GM18505 (cell line): ENCODE results near the gene LTO1.
"Not testable (repeated sequence)": the region's sequence is repeated elsewhere in the genome, so short reads cannot be mapped to it uniquely, and the experiment has no call there.

Source experiments
- ATAC-seq: cut with Tn5 transposase; IDR thresholded peaks from one replicate; pipeline ENCODE4 v1.9.1; 2021; ENCODE audit not compliant: unreplicated experiment
- POLR2A ChIP-seq: IDR thresholded peaks from 4 replicates; pipeline ENCODE4 v1.6.1; 2011; ENCODE audit warnings: borderline replicate concordance; ENCODE audit not compliant: insufficient read depth, insufficient read length; ENCODE audit errors: extremely low read depth

The LTO1 gene

DNA sequence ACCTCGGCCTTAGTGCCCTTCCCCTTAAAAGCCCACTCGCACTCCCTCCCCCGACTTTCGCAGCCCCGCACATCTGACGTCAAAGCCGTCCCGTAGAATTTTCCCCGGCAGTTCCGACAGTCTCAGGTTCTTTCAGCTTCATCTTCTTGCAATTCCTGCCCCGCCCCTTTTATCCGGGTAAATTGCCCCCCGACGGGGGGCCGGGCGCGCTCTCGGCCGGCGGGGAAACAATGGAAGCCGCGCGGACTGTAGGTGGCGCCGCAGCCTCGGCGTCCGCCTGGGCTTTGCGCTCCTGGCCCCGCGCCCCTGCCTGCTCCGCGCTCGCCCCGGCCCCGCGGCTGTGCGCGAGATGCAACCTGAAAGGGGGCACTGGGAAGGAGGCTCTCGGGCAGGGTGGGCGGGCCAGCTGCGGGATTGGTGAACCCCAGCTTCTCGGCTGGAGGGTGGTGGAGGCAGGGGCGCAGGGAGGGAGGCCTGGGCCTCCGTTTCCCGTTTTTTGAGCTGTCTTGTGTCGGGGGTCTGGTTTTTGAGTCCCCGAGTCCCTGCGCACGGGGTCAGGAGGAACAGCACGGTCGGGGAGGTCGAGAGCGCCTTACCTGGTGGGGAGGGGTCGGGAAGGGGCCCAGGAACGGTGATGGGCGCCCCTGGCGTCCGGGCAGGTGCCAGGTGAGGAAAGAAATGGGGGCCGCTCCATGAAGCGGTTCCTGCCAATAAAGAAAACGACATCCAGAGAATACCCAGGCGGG lies 29.5 kb upstream of the LTO1 start:
- TF ChIP-seq POLR2A: no peak

GRCh38 chr11:69703768-69704507 lies 28.8 kb upstream of the LTO1 start, which contains the start of gene FGF19:
Gene FGF19 (minus strand): TSS chr11:69704022. CDS start chr11:69703876, 146 bp downstream.
- TF ChIP-seq POLR2A: no peak
- no peak for ATAC-seq

More for the DNA sequence above, 29.5 kb upstream of the LTO1 start:
- no peak for ATAC-seq

DNA sequence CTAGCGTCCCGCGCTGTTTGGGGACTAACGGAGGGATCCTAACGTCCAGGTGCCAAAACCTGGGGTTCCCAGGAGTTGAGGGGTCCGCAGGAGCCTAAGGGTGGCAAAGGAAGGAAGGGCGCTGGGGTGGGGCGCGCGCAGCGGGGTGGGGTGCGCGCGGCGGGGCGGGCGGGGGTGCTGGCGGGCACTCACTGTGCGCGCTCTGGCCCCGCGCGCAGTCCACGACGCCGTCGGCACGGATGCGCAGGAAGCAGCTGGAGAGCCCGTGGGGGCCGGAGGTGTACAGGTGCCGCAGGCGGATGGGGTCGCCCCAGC lies 28.3 kb upstream of the LTO1 start:
- ATAC-seq: no peak
- TF ChIP-seq POLR2A: no peak

GRCh38 chr11:69702769-69703452 lies 27.8 kb upstream of the LTO1 start:
- no peak for TF ChIP-seq POLR2A

DNA sequence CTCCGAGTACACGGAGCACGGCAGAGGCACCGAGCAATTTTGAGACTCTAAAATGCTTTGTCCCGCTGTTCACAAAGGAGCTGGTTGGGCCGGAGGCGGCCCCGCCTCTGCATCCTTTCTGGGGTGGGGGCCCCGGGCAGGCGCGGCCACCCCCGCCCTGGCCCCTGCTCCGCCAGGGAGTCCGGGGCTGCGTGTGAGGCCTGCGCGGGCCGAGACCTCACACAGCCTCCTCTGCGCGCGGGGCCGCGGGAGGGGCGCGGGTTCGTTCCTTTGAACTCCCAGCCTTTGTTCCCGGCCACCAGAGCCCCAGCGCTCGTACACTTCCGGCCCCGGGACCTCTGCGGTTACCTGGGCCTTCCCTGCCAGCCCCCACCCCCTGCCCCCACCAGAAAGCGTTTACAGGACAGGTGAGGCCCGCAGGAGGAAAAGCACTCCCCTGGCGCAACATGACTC lies 27.1 kb upstream of the LTO1 start:
- no peak for ATAC-seq
- TF ChIP-seq POLR2A: no peak

More at GRCh38 chr11:69702769-69703452, 27.8 kb upstream of the LTO1 start:
- ATAC-seq: no peak

- ATAC-seq: no peak
- TF ChIP-seq POLR2A: no peak
Measured at GRCh38 chr11:69700278-69701140, 25.4 kb upstream of the LTO1 start.

DNA sequence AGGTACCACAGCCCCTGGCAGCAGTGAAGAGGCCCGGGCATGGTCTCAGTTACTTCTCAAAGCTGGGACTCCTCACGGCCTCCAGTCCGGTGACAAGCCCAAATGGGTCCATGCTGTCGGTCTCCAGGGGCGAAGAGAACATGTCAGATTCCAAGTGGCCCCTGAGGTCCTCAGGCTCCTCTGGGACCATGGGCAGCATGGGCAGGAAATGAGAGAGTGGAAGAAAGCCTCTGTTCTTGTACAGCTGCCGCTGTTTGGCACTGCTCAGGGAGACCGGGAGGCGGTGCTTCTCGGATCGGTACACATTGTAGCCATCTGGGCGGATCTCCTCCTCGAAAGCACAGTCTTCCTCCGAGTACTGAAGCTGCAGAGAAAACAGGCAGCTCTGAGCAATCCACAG lies 24.1 kb upstream of the LTO1 start:
- TF ChIP-seq POLR2A: no peak
- no peak for ATAC-seq

DNA sequence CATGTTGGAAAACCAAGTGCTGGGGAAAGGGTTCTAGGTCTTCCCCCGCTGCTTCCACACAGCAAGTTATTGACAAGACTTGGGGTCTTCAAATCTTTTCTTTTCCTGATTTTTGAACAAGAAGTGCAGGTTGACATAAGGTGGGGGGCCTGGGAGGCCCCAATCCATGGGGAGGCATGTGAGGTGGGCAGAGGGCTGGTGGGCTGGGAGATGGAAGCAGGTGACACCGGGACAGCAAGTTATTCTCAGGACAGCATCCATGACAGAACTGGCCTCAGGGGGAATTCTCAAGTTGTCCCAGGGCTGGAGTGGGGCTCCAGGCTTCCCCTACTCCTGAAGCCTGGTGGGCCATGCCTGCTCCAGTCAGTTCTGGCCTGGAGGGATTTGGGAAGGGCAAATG lies 23.2 kb upstream of the LTO1 start:
- TF ChIP-seq POLR2A: no peak

DNA sequence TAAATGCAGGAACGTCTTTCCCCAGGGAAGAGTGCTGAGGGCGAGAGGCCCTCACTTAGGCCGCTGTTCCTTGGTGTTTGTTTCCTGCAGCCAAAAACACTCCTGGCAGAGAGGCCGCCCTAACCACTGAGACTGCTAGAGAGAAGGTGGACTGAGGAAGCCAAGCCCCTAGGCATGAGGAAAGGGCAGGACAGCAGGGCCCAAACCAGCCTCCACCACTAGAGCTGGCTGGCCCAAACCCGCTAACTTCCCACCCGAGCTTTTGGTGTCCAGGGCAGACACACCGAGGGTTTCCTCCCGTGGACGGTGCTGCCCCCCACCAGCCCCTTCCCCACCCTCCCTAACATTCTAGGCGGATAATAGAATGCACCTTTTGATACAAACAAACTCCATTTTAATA lies 22.7 kb upstream of the LTO1 start:
- no peak for ATAC-seq
- TF ChIP-seq POLR2A: no peak

More for the DNA sequence above, 23.2 kb upstream of the LTO1 start:
- no peak for ATAC-seq

DNA sequence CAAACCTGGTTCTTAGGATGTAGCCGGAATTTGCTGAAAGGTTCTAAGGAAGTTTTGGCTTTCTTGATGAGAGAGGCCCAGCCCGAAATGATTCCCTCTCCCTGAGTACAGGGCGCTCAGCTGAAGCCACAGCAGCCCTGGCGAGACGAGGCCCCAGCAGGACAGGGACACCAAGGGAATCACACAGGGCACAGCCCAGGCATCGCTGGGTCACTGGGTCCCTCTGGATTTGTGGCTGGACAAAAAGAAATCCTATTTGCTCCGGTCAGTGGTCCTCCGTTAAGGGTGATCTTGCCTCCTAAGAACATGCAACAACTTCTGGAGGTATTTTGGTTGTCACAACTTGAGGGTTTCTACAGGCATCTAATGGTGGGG lies 22.3 kb upstream of the LTO1 start:
- no peak for ATAC-seq
- no peak for TF ChIP-seq POLR2A

DNA sequence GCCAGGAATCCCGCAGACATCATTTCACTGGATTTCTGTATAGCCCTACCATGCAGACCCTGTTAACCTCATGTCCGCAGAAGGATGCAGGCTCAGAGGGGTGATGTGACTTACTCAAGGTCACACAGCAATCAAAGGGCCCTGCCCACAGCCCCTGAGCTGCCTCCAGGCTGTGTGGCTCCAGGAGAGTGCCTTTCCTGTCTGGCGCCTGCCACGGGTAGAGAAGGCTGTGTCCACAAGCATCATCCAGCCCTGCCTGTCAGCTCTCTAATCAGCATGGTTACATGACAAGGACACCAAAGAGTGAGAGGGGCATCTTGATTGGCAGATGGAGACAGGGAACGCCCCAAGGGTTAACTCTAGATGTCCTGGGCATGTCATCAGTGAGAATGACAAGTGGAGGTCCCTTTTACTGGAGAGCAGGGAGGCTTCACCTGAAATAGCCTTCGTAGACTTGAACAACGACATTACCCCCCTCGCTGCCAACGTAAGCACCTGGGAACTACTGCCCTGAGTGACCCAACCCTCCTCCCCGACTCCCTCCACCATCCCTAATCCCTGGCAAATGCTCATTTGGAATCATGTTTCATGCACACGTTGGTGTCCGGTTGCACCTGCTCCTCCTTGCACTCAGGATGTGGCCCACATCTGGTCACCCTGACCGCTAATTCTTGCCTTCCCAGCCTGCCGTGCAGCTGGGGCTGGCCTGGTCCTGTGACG lies 21.8 kb upstream of the LTO1 start:
- ATAC-seq: no peak
- TF ChIP-seq POLR2A: no peak

- ATAC-seq: not testable (repeated sequence)
Measured at GRCh38 chr11:69695995-69696394, 20.8 kb upstream of the LTO1 start.
